A549 (cell line): ENCODE measurements around the gene FNDC1. TPM values are rescaled to one million over a fixed set of nuclear protein-coding genes. Genes with fewer than 3 reads are reported as not detected.

Experiments
- ATAC-seq, 2 experiments: fragments of 200-7000 bp in 1 of 2; fragments of >200 bp in 1 of 2; cut with Nextera tagmentation in 1 of 2; cut with Tn5 transposase in 1 of 2; 3 replicates each; pipeline versions ENCODE4 v1.8.0 to v1.9.1; 2018 to 2020; ENCODE audit warnings: mild to moderate bottlenecking in 1 of 2, moderate library complexity in 1 of 2
- CTCF ChIA-PET: fragments of 300-600 bp; sonication (Branson Sonifier 250); formaldehyde crosslinking; extraction: SDS; loops from one replicate; lab custom pipeline; 2021; ENCODE audit warnings: antibody characterized with exemption, inconsistent platforms; lab: Yijun Ruan, JAX
- POLR2A ChIA-PET: fragments of 350-600 bp; formaldehyde crosslinking; extraction: SDS; loops from one replicate; lab custom pipeline; 2021; ENCODE audit warnings: antibody characterized with exemption, inconsistent platforms; lab: Yijun Ruan, JAX
- DNase-seq, 2 experiments: peaks; one replicate each; pipeline versions ENCODE4 v3.0.0 to v3.0.0-alpha.2; 2011 to 2016; ENCODE audit warnings: low read depth in 1 of 2, low spot score in 1 of 2
- FAIRE-seq: peaks from 2 replicates; lab custom pipeline; 2011; peaks lifted over from hg19 to GRCh38; lab: Jason Lieb, UNC
- H3K27ac ChIP-seq, 2 experiments: fragments of >200 bp; sonication (Bioruptor Twin); formaldehyde crosslinking; 3 replicates each; pipeline ENCODE4 v1.5.1; 2016 to 2017
- H3K4me1 ChIP-seq: fragments of >200 bp; sonication (Bioruptor Twin); formaldehyde crosslinking; 3 replicates; pipeline ENCODE4 v1.6.1; 2016
- H3K4me2 ChIP-seq: fragments of >200 bp; sonication (Bioruptor Twin); formaldehyde crosslinking; 3 replicates; pipeline ENCODE4 v1.6.1; 2016
- H3K4me3 ChIP-seq: fragments of >200 bp; sonication (Bioruptor Twin); formaldehyde crosslinking; 3 replicates; pipeline ENCODE4 v1.5.1; 2016
- H3K9me3 ChIP-seq: fragments of >200 bp; sonication (Bioruptor Twin); formaldehyde crosslinking; 3 replicates; pipeline ENCODE4 v1.6.1; 2016
- CEBPB ChIP-seq, 2 experiments: fragments of >200 bp in 1 of 2; sonication (Bioruptor Twin) in 1 of 2; formaldehyde crosslinking in 1 of 2; IDR thresholded peaks; 2 replicates each; pipeline ENCODE4 v1.6.1; 2012 to 2016
- FOSB ChIP-seq: fragments of 250-450 bp; sonication (Bioruptor Pico); IDR thresholded peaks from 2 replicates; pipeline ENCODE4 v1.5.0; 2020; ENCODE audit warnings: mild to moderate bottlenecking, moderate library complexity
- HOXB5 ChIP-seq: fragments of 250-450 bp; sonication (Bioruptor Pico); IDR thresholded peaks from 2 replicates; pipeline ENCODE4 v1.5.0; 2020; ENCODE audit warnings: mild to moderate bottlenecking, moderate library complexity
- KDM5A ChIP-seq: fragments of 200-600 bp; sonication (generic); IDR thresholded peaks from 2 replicates; pipeline ENCODE4 v1.6.1; 2016; ENCODE audit warnings: antibody characterized with exemption, mild to moderate bottlenecking
- MAFK ChIP-seq: fragments of 450-650 bp; IDR thresholded peaks from 2 replicates; pipeline ENCODE4 v1.6.1; 2014; ENCODE audit not compliant: partially characterized antibody
- MAZ ChIP-seq: fragments of 150-350 bp; IDR thresholded peaks from 2 replicates; pipeline ENCODE4 v1.6.1; 2014; ENCODE audit warnings: antibody characterized with exemption, low read depth, low read length, borderline replicate concordance
- POLR2AphosphoS2 ChIP-seq: conservative IDR thresholded peaks from 2 replicates; pipeline ENCODE4 v1.6.1; 2012; ENCODE audit warnings: low read length, improper control_type of control experiment, inconsistent platforms
- RARB ChIP-seq: fragments of 250-450 bp; sonication (Bioruptor Pico); IDR thresholded peaks from 2 replicates; pipeline ENCODE4 v1.8.0; 2021; ENCODE audit warnings: mild to moderate bottlenecking, moderate library complexity
- ZNF302 ChIP-seq: fragments of 250-450 bp; sonication (Bioruptor Pico); IDR thresholded peaks from 2 replicates; pipeline ENCODE4 v1.9.0; 2021; ENCODE audit warnings: inconsistent platforms, mild to moderate bottlenecking, moderate library complexity
- ZSCAN20 ChIP-seq: fragments of 250-450 bp; sonication (Bioruptor Pico); IDR thresholded peaks from 2 replicates; pipeline ENCODE4 v1.8.0; 2022; ENCODE audit warnings: mild to moderate bottlenecking, moderate library complexity
- WGBS: methylation state at CpG from one replicate; pipeline ENCODE4 v1.1.6; 2017; ENCODE audit errors: missing lambda C conversion rate; 5-methylcytosine and 5-hydroxymethylcytosine counted together
- polyA plus RNA-seq, 4 experiments: library from polyadenylated mRNA; depleted of rRNA in 3 of 4; stranded (reverse); fragments of >200 nt; fragmentation: RNase III in 1 of 4; extraction: RNeasy Plus Mini Kit Qiagen cat#74134 plus additional on column Dnase treatment in 1 of 4; gene quantifications; 2 replicates in 3 of 4; 3 replicates in 1 of 4; pipeline ENCODE4 v1.2.3, GENCODE V29; 2011 to 2017
- TF ChIP-seq, protein P1 (sequence below): fragments of 200-600 bp; sonication (generic); IDR thresholded peaks from 2 replicates; pipeline ENCODE4 v1.6.1; 2016; ENCODE audit warnings: antibody characterized with exemption, mild to moderate bottlenecking, moderate library complexity
- TF ChIP-seq, protein P2 (sequence below): IDR thresholded peaks from 2 replicates; pipeline ENCODE4 v1.6.1; 2012
- TF ChIP-seq, protein P3 (sequence below): fragments of 250-450 bp; sonication (Bioruptor Pico); IDR thresholded peaks from 2 replicates; pipeline ENCODE4 v1.5.0; 2020; ENCODE audit warnings: low read depth, mild to moderate bottlenecking, moderate library complexity
- TF ChIP-seq, protein P4 (sequence below): fragments of >200 bp; sonication (Bioruptor Twin); formaldehyde crosslinking; IDR thresholded peaks from 3 replicates; pipeline ENCODE4 v1.5.1; 2016

Gene FNDC1
- polyA plus RNA-seq, 2 of the 4 experiments (the other 2 are of a cell fraction), result 0.01 TPM; not detected in 1

DNA sequence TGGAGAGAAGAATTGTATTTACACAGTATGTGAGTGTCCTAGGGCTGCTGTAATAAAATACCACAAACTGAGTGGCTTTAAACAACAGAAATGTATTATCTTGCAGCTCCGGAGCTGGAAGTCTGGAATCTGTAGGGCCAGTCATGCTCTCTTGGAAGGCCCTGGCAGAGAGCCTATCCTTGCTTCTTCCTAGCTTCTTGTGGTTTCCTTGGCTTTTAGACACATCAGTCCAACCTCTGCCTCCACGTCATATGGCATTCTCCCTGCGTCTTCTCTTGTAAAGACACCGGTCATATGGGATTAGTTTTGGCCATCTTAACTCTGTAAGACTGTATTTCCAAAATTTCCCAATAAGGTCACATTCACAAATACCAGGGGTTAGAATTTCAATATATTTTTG, 10.8 kb downstream of the FNDC1 start (continued):
- TF ChIP-seq, protein P1, sequence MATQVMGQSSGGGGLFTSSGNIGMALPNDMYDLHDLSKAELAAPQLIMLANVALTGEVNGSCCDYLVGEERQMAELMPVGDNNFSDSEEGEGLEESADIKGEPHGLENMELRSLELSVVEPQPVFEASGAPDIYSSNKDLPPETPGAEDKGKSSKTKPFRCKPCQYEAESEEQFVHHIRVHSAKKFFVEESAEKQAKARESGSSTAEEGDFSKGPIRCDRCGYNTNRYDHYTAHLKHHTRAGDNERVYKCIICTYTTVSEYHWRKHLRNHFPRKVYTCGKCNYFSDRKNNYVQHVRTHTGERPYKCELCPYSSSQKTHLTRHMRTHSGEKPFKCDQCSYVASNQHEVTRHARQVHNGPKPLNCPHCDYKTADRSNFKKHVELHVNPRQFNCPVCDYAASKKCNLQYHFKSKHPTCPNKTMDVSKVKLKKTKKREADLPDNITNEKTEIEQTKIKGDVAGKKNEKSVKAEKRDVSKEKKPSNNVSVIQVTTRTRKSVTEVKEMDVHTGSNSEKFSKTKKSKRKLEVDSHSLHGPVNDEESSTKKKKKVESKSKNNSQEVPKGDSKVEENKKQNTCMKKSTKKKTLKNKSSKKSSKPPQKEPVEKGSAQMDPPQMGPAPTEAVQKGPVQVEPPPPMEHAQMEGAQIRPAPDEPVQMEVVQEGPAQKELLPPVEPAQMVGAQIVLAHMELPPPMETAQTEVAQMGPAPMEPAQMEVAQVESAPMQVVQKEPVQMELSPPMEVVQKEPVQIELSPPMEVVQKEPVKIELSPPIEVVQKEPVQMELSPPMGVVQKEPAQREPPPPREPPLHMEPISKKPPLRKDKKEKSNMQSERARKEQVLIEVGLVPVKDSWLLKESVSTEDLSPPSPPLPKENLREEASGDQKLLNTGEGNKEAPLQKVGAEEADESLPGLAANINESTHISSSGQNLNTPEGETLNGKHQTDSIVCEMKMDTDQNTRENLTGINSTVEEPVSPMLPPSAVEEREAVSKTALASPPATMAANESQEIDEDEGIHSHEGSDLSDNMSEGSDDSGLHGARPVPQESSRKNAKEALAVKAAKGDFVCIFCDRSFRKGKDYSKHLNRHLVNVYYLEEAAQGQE, result no peak
- TF ChIP-seq, protein P2, sequence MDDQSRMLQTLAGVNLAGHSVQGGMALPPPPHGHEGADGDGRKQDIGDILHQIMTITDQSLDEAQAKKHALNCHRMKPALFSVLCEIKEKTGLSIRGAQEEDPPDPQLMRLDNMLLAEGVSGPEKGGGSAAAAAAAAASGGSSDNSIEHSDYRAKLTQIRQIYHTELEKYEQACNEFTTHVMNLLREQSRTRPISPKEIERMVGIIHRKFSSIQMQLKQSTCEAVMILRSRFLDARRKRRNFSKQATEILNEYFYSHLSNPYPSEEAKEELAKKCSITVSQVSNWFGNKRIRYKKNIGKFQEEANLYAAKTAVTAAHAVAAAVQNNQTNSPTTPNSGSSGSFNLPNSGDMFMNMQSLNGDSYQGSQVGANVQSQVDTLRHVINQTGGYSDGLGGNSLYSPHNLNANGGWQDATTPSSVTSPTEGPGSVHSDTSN, result no peak
- no peak for TF ChIP-seq ZNF302 (CRISPR knock-in tag)
- no peak for TF ChIP-seq ZSCAN20 (CRISPR knock-in tag)
- no peak for TF ChIP-seq RARB (CRISPR knock-in tag)
- no peak for TF ChIP-seq CEBPB (IDR thresholded peaks at IDR 0.05)

DNA sequence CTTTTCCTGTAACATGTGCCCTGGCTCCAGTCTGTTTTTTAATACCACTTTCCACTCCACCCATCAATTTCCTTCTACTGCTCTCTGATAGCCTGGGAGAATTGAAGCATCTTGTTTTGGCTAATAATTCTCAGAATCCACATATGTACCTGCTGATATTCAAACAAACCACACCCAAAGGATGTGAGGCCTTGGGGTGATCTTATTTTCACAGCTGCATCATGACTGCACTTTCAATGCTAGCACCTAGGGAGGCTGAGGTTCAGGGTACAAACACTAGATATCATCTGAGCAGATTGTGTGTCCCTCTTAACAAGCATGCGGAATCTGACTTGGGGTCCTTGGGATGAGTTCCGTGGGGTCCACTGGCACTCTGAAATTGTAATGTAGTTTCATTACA, 12.7 kb downstream of the FNDC1 start:
- DNase-seq (no peak), ATAC-seq (no peak)
- no CpG with 5 or more reads among the region's 2 CpGs for WGBS
- POLR2A ChIA-PET, result no interaction called here
- H3K4me3 ChIP-seq, result no peak overlapping the region
- H3K4me1 ChIP-seq, result no peaks in the 10 kb centered on the region
- TF ChIP-seq, protein P3, sequence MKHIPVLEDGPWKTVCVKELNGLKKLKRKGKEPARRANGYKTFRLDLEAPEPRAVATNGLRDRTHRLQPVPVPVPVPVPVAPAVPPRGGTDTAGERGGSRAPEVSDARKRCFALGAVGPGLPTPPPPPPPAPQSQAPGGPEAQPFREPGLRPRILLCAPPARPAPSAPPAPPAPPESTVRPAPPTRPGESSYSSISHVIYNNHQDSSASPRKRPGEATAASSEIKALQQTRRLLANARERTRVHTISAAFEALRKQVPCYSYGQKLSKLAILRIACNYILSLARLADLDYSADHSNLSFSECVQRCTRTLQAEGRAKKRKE (CRISPR knock-in tag), result no peak
- TF ChIP-seq KDM5A (no peak), POLR2AphosphoS2 (no peak)
- TF ChIP-seq, all 56 proteins: peak for 0
- CTCF ChIA-PET, result no interaction called here
- FAIRE-seq, result no peak
- no peak overlapping the region for H3K27ac ChIP-seq
- 0 out of 3 replicates have a peak, but pooled peaks cover 3% of the 10 kb centered on the region for H3K9me3 ChIP-seq
- no peak overlapping the region for H3K4me2 ChIP-seq

DNA sequence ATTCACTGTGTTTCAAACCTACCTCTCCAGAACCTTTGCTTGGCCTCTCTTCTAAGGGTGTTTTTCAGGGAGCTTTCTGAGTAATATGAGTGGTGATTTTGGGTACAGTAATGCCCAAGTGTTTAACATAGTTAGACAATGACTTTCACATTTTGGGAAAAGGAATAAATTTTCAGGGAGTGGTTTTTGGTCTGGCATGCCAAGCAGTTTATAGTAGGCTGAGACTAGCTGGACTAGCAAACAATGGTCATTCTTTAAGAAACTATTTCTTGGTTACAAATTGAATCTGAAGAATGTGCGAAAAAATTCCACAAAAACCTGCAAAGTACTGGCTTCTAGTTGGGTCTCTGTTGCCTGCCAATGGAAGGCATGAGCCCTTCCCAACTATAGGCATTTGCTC, 15.4 kb downstream of the FNDC1 start:
- CTCF ChIA-PET, result interaction anchor here (2.3 to 3.0 kb wide), 2 partner anchors 10 to 33 kb away, joined by 7 to 20 read pairs; no protein-coding TSS in a partner anchor
- Histone ChIP-seq H3K4me2 (no peak overlapping the region), H3K4me3 (no peak overlapping the region), H3K9me3 (0 out of 3 replicates have a peak, but pooled peaks cover 3% of the 10 kb centered on the region), H3K27ac (no peak overlapping the region), H3K4me1 (no peaks in the 10 kb centered on the region)
- TF ChIP-seq ZNF302 (CRISPR knock-in tag), result no peak
- no peak for TF ChIP-seq MAZ
- TF ChIP-seq, protein P4, sequence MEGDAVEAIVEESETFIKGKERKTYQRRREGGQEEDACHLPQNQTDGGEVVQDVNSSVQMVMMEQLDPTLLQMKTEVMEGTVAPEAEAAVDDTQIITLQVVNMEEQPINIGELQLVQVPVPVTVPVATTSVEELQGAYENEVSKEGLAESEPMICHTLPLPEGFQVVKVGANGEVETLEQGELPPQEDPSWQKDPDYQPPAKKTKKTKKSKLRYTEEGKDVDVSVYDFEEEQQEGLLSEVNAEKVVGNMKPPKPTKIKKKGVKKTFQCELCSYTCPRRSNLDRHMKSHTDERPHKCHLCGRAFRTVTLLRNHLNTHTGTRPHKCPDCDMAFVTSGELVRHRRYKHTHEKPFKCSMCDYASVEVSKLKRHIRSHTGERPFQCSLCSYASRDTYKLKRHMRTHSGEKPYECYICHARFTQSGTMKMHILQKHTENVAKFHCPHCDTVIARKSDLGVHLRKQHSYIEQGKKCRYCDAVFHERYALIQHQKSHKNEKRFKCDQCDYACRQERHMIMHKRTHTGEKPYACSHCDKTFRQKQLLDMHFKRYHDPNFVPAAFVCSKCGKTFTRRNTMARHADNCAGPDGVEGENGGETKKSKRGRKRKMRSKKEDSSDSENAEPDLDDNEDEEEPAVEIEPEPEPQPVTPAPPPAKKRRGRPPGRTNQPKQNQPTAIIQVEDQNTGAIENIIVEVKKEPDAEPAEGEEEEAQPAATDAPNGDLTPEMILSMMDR, result no peak
- no peak for TF ChIP-seq HOXB5
- no peak for TF ChIP-seq ZSCAN20 (CRISPR knock-in tag)
- ATAC-seq (no peak), DNase-seq (no peak), FAIRE-seq (no peak)
- WGBS, result 6% methylated on average over 1 of the region's 1 CpG
- POLR2A ChIA-PET, result no interaction called here

DNA sequence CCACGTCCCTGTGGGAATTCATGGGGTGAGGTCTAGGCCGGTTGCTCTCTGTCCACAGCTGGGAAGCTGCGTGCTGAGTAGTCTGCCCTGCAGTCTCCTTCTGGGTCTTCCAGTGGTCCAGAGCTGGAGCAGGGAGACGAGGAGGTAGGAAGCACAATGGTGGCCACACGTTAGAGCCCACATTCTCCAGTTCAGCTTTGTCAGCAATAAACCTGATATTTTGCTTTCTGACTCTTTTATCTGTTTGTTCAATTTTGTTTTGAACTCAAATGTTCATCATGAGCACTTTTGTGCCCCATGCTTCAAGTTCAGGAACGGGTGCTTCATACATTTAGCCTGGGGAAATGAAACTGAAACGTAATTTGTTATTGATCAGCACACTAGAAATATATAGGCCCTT, 21.3 kb downstream of the FNDC1 start:
- ATAC-seq, result no peak
- FAIRE-seq, result no peak
- ChIA-PET CTCF (no interaction called here), POLR2A (no interaction called here)
- H3K4me2 ChIP-seq, result no peak overlapping the region
- H3K9me3 ChIP-seq, result 0 out of 3 replicates have a peak, but pooled peaks cover 2% of the 10 kb centered on the region
- no peak for DNase-seq
- H3K4me1 ChIP-seq, result no peaks in the 10 kb centered on the region
- WGBS, result 17% methylated on average over 7 of the region's 7 CpGs
- H3K27ac ChIP-seq, result no peak overlapping the region
- H3K4me3 ChIP-seq, result no peak overlapping the region
- peak; percentile 62 for TF ChIP-seq MAFK
- no peak for TF ChIP-seq FOSB (CRISPR knock-in tag)
- TF ChIP-seq, all 56 proteins: peak for 1
